ENCODE data around the gene MTIF2.
"Not testable (repeated sequence)": the region's sequence is repeated elsewhere in the genome, so short reads cannot be mapped to it uniquely, and the experiment has no call there.

GRCh38 chr2:55259586-55259985 lies 9.4 kb downstream of the MTIF2 start:
- TF ChIP-seq SP1 (IDR thresholded peaks at IDR 0.05; ENCODE audit: low read depth); CTCF (IDR thresholded peaks at IDR 0.05 in 2 of 3, conservative IDR thresholded peaks at IDR 0.05 in 1 of 3; ENCODE audit: borderline replicate concordance in 1 of 3, insufficient read depth in 1 of 3, low read depth in 2 of 3, low read length in 2 of 3); ZNF274 (IDR thresholded peaks at IDR 0.05; ENCODE audit: low read depth, low read length); ATF3 (IDR thresholded peaks at IDR 0.05); EZH2 (IDR thresholded peaks at IDR 0.05); EGR1 (IDR thresholded peaks at IDR 0.05; ENCODE audit: low read depth); ZFX (IDR thresholded peaks at IDR 0.05); JUND (IDR thresholded peaks at IDR 0.05); SIN3A (IDR thresholded peaks at IDR 0.05; ENCODE audit: low read depth); YY1 (IDR thresholded peaks at IDR 0.05; ENCODE audit: extremely low read depth, insufficient replicate concordance, low read depth, low read length); MAX (IDR thresholded peaks at IDR 0.05); POLR2AphosphoS5 (IDR thresholded peaks at IDR 0.05; ENCODE audit: low read depth, low read length); ZBTB33 (IDR thresholded peaks at IDR 0.05; ENCODE audit: extremely low read depth, insufficient replicate concordance, low read length): not testable (repeated sequence)
